OCI-LY7 (cell line): ENCODE measurements around the gene KIRREL3. TPM values are rescaled to one million over a fixed set of nuclear protein-coding genes. Genes with fewer than 3 reads are reported as not detected.

Experiments used
- BruUV-seq: library from RNA; stranded (reverse); fragments of 400-500 nt; replicated peaks from 2 replicates; lab custom pipeline; 2021; lab: Mats Ljungman, UMichigan
- CTCF ChIA-PET: fragments of 300-600 bp; sonication (Branson Sonifier 250); formaldehyde crosslinking; loops from one replicate; lab custom pipeline; 2022; ENCODE audit warnings: antibody characterized with exemption; ENCODE audit not compliant: unreplicated experiment; lab: Charles Lee
- POLR2A ChIA-PET: fragments of 300-600 bp; sonication (Branson Sonifier 250); formaldehyde crosslinking; loops from one replicate; lab custom pipeline; 2022; ENCODE audit warnings: antibody characterized with exemption; lab: Charles Lee
- DNase-seq: peaks from one replicate; pipeline ENCODE4 v3.0.0-alpha.2; 2015; ENCODE audit warnings: low spot score
- H2AFZ ChIP-seq: fragments of 200-600 bp; sonication (generic), shearing (Covaris generic); 2 replicates; pipeline ENCODE4 v1.6.1; 2014; ENCODE audit warnings: mild to moderate bottlenecking, antibody characterized with exemption, low read length, moderate library complexity
- H3K27ac ChIP-seq: fragments of 200-600 bp; sonication (generic); 2 replicates; pipeline ENCODE4 v1.5.1; 2014; ENCODE audit warnings: mixed run types, low read depth, mild to moderate bottlenecking, moderate library complexity, low read length, inconsistent platforms; ENCODE audit not compliant: poor library complexity, severe bottlenecking
- H3K36me3 ChIP-seq: fragments of 200-600 bp; sonication (generic); 2 replicates; pipeline ENCODE4 v1.6.1; 2014; ENCODE audit warnings: mild to moderate bottlenecking, antibody characterized with exemption, low read length, moderate library complexity, mixed read lengths; ENCODE audit not compliant: insufficient read depth
- H3K4me1 ChIP-seq: fragments of 200-600 bp; sonication (generic); 2 replicates; pipeline ENCODE4 v1.5.1; 2014; ENCODE audit warnings: mild to moderate bottlenecking, low read length; ENCODE audit not compliant: insufficient read depth, poor library complexity, severe bottlenecking
- H3K4me2 ChIP-seq: fragments of 200-600 bp; sonication (generic); 2 replicates; pipeline ENCODE4 v1.6.1; 2014; ENCODE audit warnings: mild to moderate bottlenecking, low read length
- H3K4me3 ChIP-seq: fragments of 200-600 bp; sonication (generic); 2 replicates; pipeline ENCODE4 v1.5.1; 2014; ENCODE audit warnings: mild to moderate bottlenecking, low read depth, low read length; ENCODE audit not compliant: poor library complexity, severe bottlenecking
- H3K79me2 ChIP-seq: fragments of 200-600 bp; sonication (generic); 2 replicates; pipeline ENCODE4 v1.6.1; 2016; ENCODE audit warnings: low read depth, mild to moderate bottlenecking, low read length, moderate library complexity, mixed read lengths; ENCODE audit not compliant: insufficient read depth
- H3K9me2 ChIP-seq: fragments of 200-600 bp; sonication (generic); 2 replicates; pipeline ENCODE4 v1.6.1; 2016; ENCODE audit warnings: mild to moderate bottlenecking, low read length, mixed read lengths; ENCODE audit not compliant: insufficient read depth
- H3K9me3 ChIP-seq: fragments of 200-600 bp; sonication (generic); 2 replicates; pipeline ENCODE4 v1.6.1; 2014; ENCODE audit warnings: mild to moderate bottlenecking, mixed run types, low read length, mixed read lengths
- H4K20me1 ChIP-seq: fragments of 200-600 bp; sonication (generic); 2 replicates; pipeline ENCODE4 v1.6.1; 2014; ENCODE audit warnings: mild to moderate bottlenecking, antibody characterized with exemption, low read length, moderate library complexity, mixed read lengths; ENCODE audit not compliant: insufficient read depth
- EZH2phosphoT487 ChIP-seq: fragments of 200-600 bp; sonication (generic); IDR thresholded peaks from 2 replicates; pipeline ENCODE4 v1.6.1; 2018; ENCODE audit warnings: low read depth, borderline replicate concordance, mild to moderate bottlenecking, mixed run types, antibody characterized with exemption, low read length, moderate library complexity, mixed read lengths
- intact Hi-C: fragments of 100-400 bp; cut with micrococcal nuclease; formaldehyde crosslinking; loops from one replicate; pipeline ENCODE4 v1.10.0; 2022; ENCODE audit not compliant: unreplicated experiment
- total RNA-seq, 2 experiments: library from RNA; depleted of rRNA in 1 of 2; stranded (reverse); fragments of >200 nt in 1 of 2; shearing (Covaris generic) in 1 of 2; gene quantifications; 2 replicates each; pipeline ENCODE4 v1.2.3, GENCODE V29; 2014 to 2022
- TF ChIP-seq, protein P1 (sequence below): fragments of 200-600 bp; sonication (generic); conservative IDR thresholded peaks from 2 replicates; pipeline ENCODE4 v1.5.1; 2014; ENCODE audit warnings: mild to moderate bottlenecking, antibody characterized with exemption, low read length, moderate library complexity, mixed read lengths

The KIRREL3 gene
- total RNA-seq, 2 experiments from 2014 or later: not detected

DNA sequence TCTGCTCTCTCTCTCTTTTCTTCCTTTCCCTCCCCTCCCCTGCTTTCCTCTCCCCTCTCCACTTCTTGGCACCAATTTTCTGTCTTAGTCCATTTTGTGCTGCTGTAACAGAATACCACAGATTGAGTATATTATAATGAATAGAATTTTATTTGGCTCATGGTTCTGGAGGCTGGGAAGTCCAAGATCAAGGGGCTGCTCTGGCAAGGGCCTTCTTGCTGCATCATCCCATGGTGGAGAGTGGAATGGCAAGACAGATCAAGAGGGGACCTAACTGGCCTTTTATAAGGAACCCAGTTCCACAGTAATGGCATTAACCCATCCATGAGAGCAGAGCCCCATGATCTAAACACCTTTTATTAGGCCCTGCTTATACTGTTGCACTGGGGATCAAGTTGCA lies 600.6 kb downstream of the KIRREL3 start:
- no peak overlapping the region for H3K27ac ChIP-seq
- POLR2A ChIA-PET: interaction anchor here (0.8 kb wide), 1 partner anchor 17 kb away, joined by 3 read pairs; no protein-coding TSS in a partner anchor
- DNase-seq: no peak
- no peaks in the 10 kb centered on the region for H3K36me3 ChIP-seq
- BruUV-seq: no TSS peak
- intact Hi-C loops: no loop called here
- no peak overlapping the region for H3K4me3 ChIP-seq
- no peak overlapping the region for H3K4me2 ChIP-seq
- H3K4me1 ChIP-seq: no peaks in the 10 kb centered on the region
- H3K9me2 ChIP-seq: no peaks in the 10 kb centered on the region
- H3K9me3 ChIP-seq: no peaks in the 10 kb centered on the region
- H4K20me1 ChIP-seq: no peaks in the 10 kb centered on the region; the same call in 1 of the 2 replicates
- TF ChIP-seq, protein P1, sequence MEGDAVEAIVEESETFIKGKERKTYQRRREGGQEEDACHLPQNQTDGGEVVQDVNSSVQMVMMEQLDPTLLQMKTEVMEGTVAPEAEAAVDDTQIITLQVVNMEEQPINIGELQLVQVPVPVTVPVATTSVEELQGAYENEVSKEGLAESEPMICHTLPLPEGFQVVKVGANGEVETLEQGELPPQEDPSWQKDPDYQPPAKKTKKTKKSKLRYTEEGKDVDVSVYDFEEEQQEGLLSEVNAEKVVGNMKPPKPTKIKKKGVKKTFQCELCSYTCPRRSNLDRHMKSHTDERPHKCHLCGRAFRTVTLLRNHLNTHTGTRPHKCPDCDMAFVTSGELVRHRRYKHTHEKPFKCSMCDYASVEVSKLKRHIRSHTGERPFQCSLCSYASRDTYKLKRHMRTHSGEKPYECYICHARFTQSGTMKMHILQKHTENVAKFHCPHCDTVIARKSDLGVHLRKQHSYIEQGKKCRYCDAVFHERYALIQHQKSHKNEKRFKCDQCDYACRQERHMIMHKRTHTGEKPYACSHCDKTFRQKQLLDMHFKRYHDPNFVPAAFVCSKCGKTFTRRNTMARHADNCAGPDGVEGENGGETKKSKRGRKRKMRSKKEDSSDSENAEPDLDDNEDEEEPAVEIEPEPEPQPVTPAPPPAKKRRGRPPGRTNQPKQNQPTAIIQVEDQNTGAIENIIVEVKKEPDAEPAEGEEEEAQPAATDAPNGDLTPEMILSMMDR: no peak
- TF ChIP-seq EZH2phosphoT487: no peak
- H3K79me2 ChIP-seq: no peaks in the 10 kb centered on the region
- H2AFZ ChIP-seq: no peak overlapping the region
- CTCF ChIA-PET: no interaction called here

DNA sequence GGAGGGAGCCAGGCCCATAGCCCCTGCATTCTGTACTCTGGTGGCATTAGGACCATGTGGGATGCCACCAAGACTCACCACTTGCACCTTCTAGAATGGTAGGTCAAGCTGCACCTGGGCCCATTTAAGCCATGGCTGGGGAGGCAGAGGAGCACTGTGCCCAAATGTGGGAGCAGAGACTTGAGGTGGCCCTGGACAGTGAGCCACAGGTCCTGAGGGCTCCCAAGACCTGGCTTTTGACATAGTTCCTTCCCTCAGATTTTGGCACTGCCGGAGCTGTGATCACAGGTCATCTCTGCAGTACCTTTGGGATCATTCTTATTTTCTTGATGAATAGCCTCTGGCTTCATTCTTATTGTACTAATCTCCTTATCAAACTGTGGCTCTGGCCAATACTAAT lies 601.8 kb downstream of the KIRREL3 start:
- Histone ChIP-seq H3K9me2 (no peaks in the 10 kb centered on the region), H3K9me3 (no peaks in the 10 kb centered on the region), H3K36me3 (no peaks in the 10 kb centered on the region), H3K79me2 (no peaks in the 10 kb centered on the region), H4K20me1 (no peaks in the 10 kb centered on the region), H3K4me2 (no peak overlapping the region), H3K27ac (no peak overlapping the region), H3K4me1 (no peaks in the 10 kb centered on the region), H2AFZ (no peak overlapping the region), H3K4me3 (no peak overlapping the region)
- no TSS peak for BruUV-seq
- no peak for TF ChIP-seq EZH2phosphoT487
- TF ChIP-seq, protein P1: no peak
- intact Hi-C loops: no loop called here
- POLR2A ChIA-PET: interaction anchor here (0.7 kb wide), 1 partner anchor 140 kb away, joined by 3 read pairs; no protein-coding TSS in a partner anchor
- DNase-seq: no peak
- CTCF ChIA-PET: no interaction called here

DNA sequence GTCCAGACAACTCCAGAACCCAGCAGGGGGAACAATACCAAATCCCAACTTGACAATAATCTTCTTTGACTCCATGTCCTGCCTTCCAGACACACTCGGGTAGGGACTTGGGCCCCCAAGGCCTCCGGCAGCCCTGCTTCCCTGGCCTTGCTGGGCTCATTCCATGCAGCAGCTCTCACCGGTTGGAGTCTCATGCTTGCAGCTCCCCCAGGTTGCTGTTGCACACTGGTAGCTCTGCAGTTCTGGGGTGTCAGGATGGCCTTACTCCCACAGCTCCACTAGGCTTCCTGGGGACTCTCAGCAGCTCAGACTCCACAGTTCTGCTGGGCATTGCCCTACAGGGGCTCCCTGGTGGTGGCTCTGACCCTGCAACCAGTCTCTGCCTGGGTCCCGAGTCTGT lies 602.3 kb downstream of the KIRREL3 start:
- DNase-seq: no peak

More for the DNA sequence above, 602.3 kb downstream of the KIRREL3 start:
- intact Hi-C loops: no loop called here
- Histone ChIP-seq H3K4me3 (no peak overlapping the region), H3K27ac (no peak overlapping the region), H3K4me1 (no peaks in the 10 kb centered on the region), H3K79me2 (no peaks in the 10 kb centered on the region), H3K9me2 (no peaks in the 10 kb centered on the region), H2AFZ (no peak overlapping the region), H3K9me3 (no peaks in the 10 kb centered on the region), H3K36me3 (no peaks in the 10 kb centered on the region), H4K20me1 (no peaks in the 10 kb centered on the region), H3K4me2 (no peak overlapping the region)
- BruUV-seq: no TSS peak
- no peak for TF ChIP-seq EZH2phosphoT487
- TF ChIP-seq, protein P1: no peak
- CTCF ChIA-PET: no interaction called here
- POLR2A ChIA-PET: no interaction called here
